Gastroesophageal sphincter (tissue), 3 donors: Measurements from ENCODE around the gene TRPC4AP.

Experiments used
- CTCF ChIP-seq, 4 experiments: fragments of 200-600 bp in 2 of 4; fragments of 450-650 bp in 2 of 4; sonication (generic) in 1 of 4; IDR thresholded peaks; one replicate each; pipeline ENCODE4 v1.5.1; 2017 to 2019; ENCODE audit warnings: antibody characterized with exemption in 4 of 4, mild to moderate bottlenecking in 2 of 4, moderate library complexity in 2 of 4
- POLR2AphosphoS5 ChIP-seq: sonication (generic); formaldehyde crosslinking; IDR thresholded peaks from one replicate; pipeline ENCODE4 v1.6.1; 2017; ENCODE audit warnings: antibody characterized with exemption

- TF ChIP-seq CTCF (IDR thresholded peaks at IDR 0.05) (no peak), POLR2AphosphoS5 (no peak)
Measured at GRCh38 chr20:35018590-35019371, 73.8 kb downstream of the TRPC4AP start.
